ENCODE measurements around the gene OR2G6. TPM values are rescaled to one million over a fixed set of nuclear protein-coding genes. Genes with fewer than 3 reads are reported as not detected.
"Not testable (repeated sequence)": the region's sequence is repeated elsewhere in the genome, so short reads cannot be mapped to it uniquely, and the experiment has no call there.

The OR2G6 gene
- total and polyA plus RNA-seq, 8 donors = not detected

DNA sequence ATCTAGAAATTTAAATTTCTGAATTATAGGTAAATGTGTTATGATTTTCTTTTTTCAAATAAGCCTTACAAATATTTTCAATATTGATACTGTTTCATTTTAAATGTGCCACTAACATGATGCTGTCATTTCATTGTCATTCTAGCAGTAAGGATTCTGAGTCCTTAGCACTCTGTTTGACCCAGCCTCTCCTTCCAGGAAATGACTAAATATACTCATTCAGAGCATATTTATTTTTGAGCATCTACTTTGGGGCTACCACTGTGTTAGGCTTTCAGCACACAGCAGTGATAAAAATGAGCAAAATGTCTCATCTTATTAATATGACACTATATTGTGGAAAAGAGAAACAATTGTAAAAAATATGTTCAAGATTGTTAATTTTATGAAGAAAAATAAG is 2.3 kb downstream of the OR2G6 start:
- H3K4me3 ChIP-seq; H3K27ac ChIP-seq; DNase-seq; H3K27me3 ChIP-seq; H3K4me1 ChIP-seq; H3K9me3 ChIP-seq; H3K36me3 ChIP-seq; intact Hi-C loops (cut with DNase I; ENCODE audit: low total_unique reads): not testable (repeated sequence)

DNA sequence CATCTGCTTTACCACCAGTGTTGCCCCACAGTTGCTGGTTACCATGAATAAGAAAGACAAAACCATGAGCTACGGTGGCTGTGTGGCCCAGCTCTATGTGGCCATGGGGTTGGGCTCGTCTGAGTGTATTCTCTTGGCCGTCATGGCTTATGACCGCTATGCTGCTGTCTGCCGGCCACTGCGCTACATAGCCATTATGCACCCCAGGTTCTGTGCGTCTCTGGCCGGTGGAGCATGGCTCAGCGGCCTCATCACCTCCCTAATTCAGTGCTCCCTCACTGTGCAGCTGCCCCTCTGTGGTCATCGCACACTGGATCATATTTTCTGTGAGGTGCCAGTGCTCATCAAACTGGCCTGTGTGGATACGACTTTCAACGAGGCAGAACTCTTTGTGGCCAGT is 14.0 kb downstream of the OR2G6 start:
- TF ChIP-seq POLR2A (IDR thresholded peaks at IDR 0.05) (no peak), EP300 (IDR thresholded peaks at IDR 0.05) (no peak), POLR2AphosphoS5 (IDR thresholded peaks at IDR 0.05) (no peak)
- TF ChIP-seq, protein P1, sequence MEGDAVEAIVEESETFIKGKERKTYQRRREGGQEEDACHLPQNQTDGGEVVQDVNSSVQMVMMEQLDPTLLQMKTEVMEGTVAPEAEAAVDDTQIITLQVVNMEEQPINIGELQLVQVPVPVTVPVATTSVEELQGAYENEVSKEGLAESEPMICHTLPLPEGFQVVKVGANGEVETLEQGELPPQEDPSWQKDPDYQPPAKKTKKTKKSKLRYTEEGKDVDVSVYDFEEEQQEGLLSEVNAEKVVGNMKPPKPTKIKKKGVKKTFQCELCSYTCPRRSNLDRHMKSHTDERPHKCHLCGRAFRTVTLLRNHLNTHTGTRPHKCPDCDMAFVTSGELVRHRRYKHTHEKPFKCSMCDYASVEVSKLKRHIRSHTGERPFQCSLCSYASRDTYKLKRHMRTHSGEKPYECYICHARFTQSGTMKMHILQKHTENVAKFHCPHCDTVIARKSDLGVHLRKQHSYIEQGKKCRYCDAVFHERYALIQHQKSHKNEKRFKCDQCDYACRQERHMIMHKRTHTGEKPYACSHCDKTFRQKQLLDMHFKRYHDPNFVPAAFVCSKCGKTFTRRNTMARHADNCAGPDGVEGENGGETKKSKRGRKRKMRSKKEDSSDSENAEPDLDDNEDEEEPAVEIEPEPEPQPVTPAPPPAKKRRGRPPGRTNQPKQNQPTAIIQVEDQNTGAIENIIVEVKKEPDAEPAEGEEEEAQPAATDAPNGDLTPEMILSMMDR (IDR thresholded peaks at IDR 0.05) = no peak
- Histone ChIP-seq H3K4me1 (no peaks in the 10 kb centered on the region), H3K36me3 (no peaks in the 10 kb centered on the region), H3K27ac (no peak overlapping the region), H3K4me3 (no peak overlapping the region), H3K9me3 (peaks cover 0 to 8% (median 0%) of the 10 kb centered on the region in 4 donors), H3K27me3 (no peaks in the 10 kb centered on the region)
- DNase-seq = no peak
- intact Hi-C loops (cut with DNase I; ENCODE audit: low total_unique reads) = no loop called here
- WGBS, 5 donors = 85 to 91% (median 88%) methylated on average over 12 of the region's 12 CpGs

DNA sequence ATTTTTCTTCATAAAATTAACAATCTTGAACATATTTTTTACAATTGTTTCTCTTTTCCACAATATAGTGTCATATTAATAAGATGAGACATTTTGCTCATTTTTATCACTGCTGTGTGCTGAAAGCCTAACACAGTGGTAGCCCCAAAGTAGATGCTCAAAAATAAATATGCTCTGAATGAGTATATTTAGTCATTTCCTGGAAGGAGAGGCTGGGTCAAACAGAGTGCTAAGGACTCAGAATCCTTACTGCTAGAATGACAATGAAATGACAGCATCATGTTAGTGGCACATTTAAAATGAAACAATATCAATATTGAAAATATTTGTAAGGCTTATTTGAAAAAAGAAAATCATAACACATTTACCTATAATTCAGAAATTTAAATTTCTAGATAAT is 29.6 kb downstream of the OR2G6 start:
- H3K27ac ChIP-seq; H3K36me3 ChIP-seq; H3K4me3 ChIP-seq; H3K9me3 ChIP-seq; intact Hi-C loops (cut with DNase I; ENCODE audit: low total_unique reads); H3K27me3 ChIP-seq; H3K4me1 ChIP-seq; DNase-seq: not testable (repeated sequence)

DNA sequence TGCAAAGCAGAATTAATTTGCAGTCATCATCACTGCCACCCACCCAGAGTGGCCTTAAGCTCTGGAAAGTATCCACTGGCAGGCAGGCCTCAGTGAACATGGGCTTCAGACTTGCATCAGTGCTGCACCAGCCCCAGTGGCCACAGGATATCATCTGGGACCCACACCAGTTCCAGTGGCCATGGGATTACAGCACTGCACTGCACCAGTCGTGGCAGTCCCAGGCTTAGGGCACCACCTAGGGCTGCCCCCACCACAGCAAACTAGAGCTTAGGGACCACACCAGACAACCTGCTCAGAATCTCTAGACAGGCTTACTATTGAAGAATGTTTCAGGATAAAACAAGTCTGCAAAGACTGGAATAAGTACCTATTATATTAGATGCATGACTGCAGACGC is 39.5 kb downstream of the OR2G6 start:
- H3K4me1 ChIP-seq; H3K4me3 ChIP-seq; H3K9me3 ChIP-seq; DNase-seq; intact Hi-C loops (cut with DNase I; ENCODE audit: low total_unique reads); H3K27me3 ChIP-seq; H3K36me3 ChIP-seq; H3K27ac ChIP-seq: not testable (repeated sequence)
- no CpG with 5 or more reads among the region's 2 CpGs for WGBS, 5 donors

DNA sequence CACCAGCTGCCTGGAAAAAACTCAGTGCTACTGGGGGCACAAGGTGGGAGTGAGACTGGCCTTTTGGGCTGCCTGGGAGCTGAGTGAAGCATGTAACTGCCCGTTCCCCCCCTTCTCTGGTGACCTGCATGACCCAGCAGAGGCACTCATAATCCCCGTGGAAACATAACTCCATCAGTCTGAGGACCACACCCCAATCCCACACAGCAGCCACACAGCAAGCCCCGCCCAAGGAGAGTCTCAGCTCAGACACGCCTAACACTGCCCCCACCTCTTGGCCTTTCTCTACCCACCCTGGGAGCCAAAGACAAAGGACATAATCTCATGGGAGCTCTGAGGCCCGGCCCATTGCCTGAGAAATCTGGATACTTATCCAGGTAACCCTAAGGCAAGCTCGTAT is 43.2 kb downstream of the OR2G6 start:
- H3K4me1 ChIP-seq; H3K27me3 ChIP-seq; H3K36me3 ChIP-seq; H3K4me3 ChIP-seq; intact Hi-C loops (cut with DNase I; ENCODE audit: low total_unique reads); H3K9me3 ChIP-seq; DNase-seq; H3K27ac ChIP-seq: not testable (repeated sequence)
- WGBS, 5 donors = no CpG with 5 or more reads among the region's 6 CpGs

DNA sequence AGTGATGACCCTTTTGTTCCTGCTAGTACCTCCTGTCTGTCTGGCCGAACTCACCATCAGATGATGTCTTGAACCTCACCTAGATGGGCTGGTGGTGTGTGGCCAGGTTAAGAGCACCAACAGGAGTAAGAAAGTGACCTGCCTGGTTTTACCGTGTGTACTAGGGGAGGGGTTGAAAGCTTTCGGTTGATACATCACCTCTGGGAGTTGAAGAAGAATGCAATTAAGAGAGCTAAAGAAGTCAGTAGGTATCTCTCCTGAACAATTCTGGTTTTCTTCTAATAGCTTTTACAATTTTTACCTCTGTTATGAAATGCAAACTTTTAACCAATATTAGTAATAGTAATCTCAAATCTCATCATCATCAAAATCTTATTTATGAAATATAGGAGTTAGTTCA is 54.8 kb downstream of the OR2G6 start, which contains the start of gene OR2T29:
TSS of gene OR2T29 (minus strand) at position 101 of the 400 bp plus-strand sequence. CDS start 3,281 bp downstream, outside the sequence.
- WGBS, 5 donors = 50 to 95% (median 77%) methylated on average over 1 to 3 of the region's 3 CpGs
- intact Hi-C loops (cut with DNase I; ENCODE audit: low total_unique reads); H3K27ac ChIP-seq: not testable (repeated sequence)

DNA sequence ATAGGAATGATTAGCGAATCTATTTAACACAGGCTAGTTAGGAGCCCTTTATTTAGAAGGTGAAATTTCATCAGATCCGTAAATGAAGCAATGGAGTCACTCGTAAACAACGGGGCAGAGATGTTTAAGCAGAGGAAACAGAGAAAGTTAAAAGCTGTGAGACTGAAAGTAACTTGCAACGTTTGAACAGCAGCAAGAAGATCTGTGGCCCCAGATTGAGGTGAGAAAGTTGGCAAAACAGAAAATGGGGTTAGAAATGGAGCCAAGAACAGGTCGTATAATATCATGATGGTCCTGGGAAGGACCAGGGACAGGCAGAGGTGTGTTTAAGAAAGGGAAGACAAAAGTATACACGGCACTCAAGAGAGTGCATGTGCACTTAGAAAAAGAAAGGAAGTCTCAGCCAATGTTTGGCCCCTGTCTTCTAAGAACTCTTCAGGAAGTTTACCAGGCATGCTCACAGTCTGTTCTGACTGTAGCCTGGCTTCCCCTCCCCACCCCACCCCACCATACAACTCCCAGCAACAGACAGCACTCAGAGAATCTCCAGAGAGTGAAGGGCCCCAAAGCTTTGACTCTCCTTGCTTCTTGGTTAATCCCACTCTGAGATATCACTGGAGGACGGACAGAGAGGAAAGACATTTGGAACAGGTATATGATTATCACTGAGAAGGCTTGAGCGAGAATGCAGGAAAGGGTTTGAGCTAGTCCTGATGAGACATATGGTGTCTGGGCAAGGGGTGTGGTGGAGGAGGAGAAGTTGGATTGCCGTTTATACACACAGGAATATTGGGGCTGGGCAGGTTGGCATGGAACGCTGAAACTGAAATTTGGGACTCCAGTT is 57.9 kb downstream of the OR2G6 start:
- WGBS, 5 donors = 61 to 73% (median 68%) methylated on average over 11 of the region's 11 CpGs
- H3K27ac ChIP-seq; H3K4me1 ChIP-seq; H3K4me3 ChIP-seq; H3K9me3 ChIP-seq; H3K36me3 ChIP-seq; H3K27me3 ChIP-seq; intact Hi-C loops (cut with DNase I; ENCODE audit: low total_unique reads); DNase-seq: not testable (repeated sequence)

More for the DNA sequence above, 54.8 kb downstream of the OR2G6 start, which contains the start of gene OR2T29:
- not testable (repeated sequence) for H3K9me3 ChIP-seq, H3K4me1 ChIP-seq, H3K36me3 ChIP-seq, H3K4me3 ChIP-seq, H3K27me3 ChIP-seq, DNase-seq

DNA sequence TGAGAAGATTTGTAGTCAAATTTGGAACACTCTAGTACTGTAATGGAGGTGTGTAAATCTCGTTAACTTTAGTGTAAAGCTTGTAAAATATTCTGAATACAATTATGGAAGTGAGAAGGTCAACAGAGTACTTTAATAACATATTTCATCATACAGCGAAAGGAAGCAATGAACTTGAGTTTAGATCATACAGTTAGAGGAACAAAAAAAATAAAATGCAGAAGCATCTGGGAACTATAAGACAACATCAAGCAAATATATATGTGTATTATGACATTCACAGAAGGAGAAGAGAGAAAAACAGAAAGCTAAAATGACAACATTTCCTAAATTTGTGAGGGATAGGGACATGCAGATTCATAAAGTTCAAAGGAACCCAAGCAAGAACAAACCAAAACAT is 61.2 kb downstream of the OR2G6 start:
- intact Hi-C loops (cut with DNase I; ENCODE audit: low total_unique reads); H3K4me1 ChIP-seq; H3K9me3 ChIP-seq; H3K27me3 ChIP-seq; H3K4me3 ChIP-seq; H3K27ac ChIP-seq; H3K36me3 ChIP-seq; DNase-seq: not testable (repeated sequence)
- WGBS, 5 donors = 15 to 52% (median 27%) methylated on average over 2 of the region's 2 CpGs

DNA sequence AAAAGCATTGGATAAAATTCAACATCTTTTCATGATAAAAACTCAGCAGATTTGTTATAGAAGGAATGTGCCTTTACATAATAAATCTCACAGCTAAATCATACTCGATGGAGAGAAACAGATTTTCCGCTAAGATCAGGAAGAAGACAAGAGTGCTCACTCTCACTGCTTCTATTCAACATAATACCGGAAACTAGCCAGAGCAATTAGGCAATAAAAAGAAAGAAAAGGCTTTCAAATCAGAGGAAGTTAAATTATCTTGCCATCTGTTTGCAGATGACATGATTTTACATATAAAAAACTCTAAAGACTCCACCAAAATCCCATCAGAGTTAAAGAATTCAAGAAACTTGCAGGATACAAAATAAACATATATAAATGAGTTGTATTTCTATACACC is 62.9 kb downstream of the OR2G6 start:
- H3K27ac ChIP-seq = not testable (repeated sequence)

DNA sequence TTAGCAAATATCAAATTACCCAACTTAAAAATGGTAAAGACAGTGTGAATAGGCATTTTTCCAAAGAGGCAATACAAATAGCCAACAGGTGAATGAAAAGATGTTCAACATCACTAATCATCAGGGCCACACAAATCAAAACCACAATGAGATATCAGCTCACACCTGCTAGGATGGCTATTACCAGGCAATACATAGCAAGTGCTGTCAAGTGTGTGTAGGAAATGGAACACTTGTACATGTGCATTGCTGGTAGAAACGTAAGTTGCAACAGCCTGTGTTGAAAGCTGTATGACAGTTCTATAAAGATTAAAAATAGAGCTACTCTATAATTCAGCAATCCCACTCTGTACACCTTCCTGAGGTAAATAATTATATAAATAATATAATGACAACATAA is 64.2 kb downstream of the OR2G6 start:
- H3K27ac ChIP-seq; H3K4me1 ChIP-seq; H3K36me3 ChIP-seq; DNase-seq; H3K27me3 ChIP-seq; H3K4me3 ChIP-seq; intact Hi-C loops (cut with DNase I; ENCODE audit: low total_unique reads); H3K9me3 ChIP-seq: not testable (repeated sequence)
- WGBS, 5 donors = no CpG with 5 or more reads among the region's 1 CpG

More for the DNA sequence above, 62.9 kb downstream of the OR2G6 start:
- H3K4me1 ChIP-seq; H3K9me3 ChIP-seq; H3K27me3 ChIP-seq; DNase-seq; intact Hi-C loops (cut with DNase I; ENCODE audit: low total_unique reads); H3K36me3 ChIP-seq; H3K4me3 ChIP-seq: not testable (repeated sequence)
- 57 to 92% (median 77%) methylated on average over 3 of the region's 3 CpGs for WGBS, 5 donors

DNA sequence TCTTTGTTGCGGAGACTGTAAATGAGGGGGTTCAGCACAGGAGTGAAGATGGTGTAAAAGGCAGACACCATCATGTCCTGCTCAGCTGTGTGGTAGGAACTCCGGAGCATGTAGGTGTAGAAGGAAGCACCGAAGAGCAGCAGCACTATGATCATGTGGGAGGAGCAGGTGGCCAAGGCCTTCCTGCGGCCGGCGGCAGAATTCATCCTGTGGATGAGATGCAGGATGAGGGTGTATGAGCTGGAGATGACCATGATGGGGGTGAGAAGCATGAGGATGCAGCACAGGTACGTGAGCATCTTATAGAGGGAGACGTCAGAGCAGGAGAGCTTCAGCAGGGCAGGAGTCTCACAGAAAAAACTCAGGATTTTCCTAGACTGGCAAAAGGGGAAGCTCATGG is 66.0 kb downstream of the OR2G6 start:
- H3K27me3 ChIP-seq; DNase-seq; H3K36me3 ChIP-seq; intact Hi-C loops (cut with DNase I; ENCODE audit: low total_unique reads); H3K9me3 ChIP-seq; H3K4me1 ChIP-seq; H3K4me3 ChIP-seq; H3K27ac ChIP-seq: not testable (repeated sequence)
- WGBS, 5 donors = 81 to 91% (median 85%) methylated on average over 2 to 6 of the region's 8 CpGs
